H1 (cell line): ENCODE measurements around the gene TAF8. TPM values are rescaled to one million over a fixed set of nuclear protein-coding genes. Genes with fewer than 3 reads are reported as not detected.

Experiments used
- CHD7 ChIP-seq: fragments of 300-600 bp; sonication (generic); IDR thresholded peaks from 2 replicates; pipeline ENCODE4 v1.7.1; 2012; ENCODE audit warnings: low read length, moderate library complexity, mild to moderate bottlenecking, inconsistent platforms; ENCODE audit not compliant: insufficient replicate concordance
- polyA plus RNA-seq, 7 experiments: library from polyadenylated mRNA; depleted of rRNA in 3 of 7; stranded (reverse) in 5 of 7; unstranded in 2 of 7; fragments of >200 nt in 5 of 7; fragments of 200-250 nt in 2 of 7; gene quantifications; 1 replicate in 5 of 7; 2 replicates in 1 of 7; 4 replicates in 1 of 7; pipeline versions ENCODE4 v1.2.1 to v1.2.3, GENCODE V29; 2011 to 2013; ENCODE audit warnings: missing spikeins in 2 of 7, mixed read lengths in 2 of 7
- total RNA-seq: library from RNA; stranded (reverse); fragmentation: NEBNext Ultra II Directional; extraction: Animal tissue kit (Norgen Biotek cat#: 25700); gene quantifications from 2 replicates; pipeline ENCODE4 v1.2.1, GENCODE V29; 2021

The TAF8 gene
- total and polyA plus RNA-seq, 2 of the 8 experiments (the other 6 are each of a cell fraction or from before 2014, with no cell fraction given) = 32.2 to 34.0 TPM

GRCh38 chr6:42009844-42010184 is 40.5 kb upstream of the TAF8 start (continued):
- no peak for TF ChIP-seq CHD7
